Activated B cell treated with CpG ODN at 0.5 μM for 24 hours (primary cell): ENCODE results near the gene GRIK4. TPM values are rescaled to one million over a fixed set of nuclear protein-coding genes. Genes with fewer than 3 reads are reported as not detected.
A peak's percentile ranks its signal among the peaks of the same experiment; 100 is the strongest.

Experiments
- ATAC-seq: fragments of 200-7000 bp; cut with Tn5 transposase; one replicate; pipeline ENCODE4 v1.10.0; 2021; ENCODE audit warnings: low read depth, mild to moderate bottlenecking, moderate library complexity
- CTCF ChIA-PET: fragments of 350-600 bp; sonication (Branson Sonifier 250); formaldehyde crosslinking; loops from one replicate; lab custom pipeline; 2021; ENCODE audit warnings: antibody characterized with exemption; lab: Charles Lee
- POLR2A ChIA-PET: fragments of 350-600 bp; sonication (Branson Sonifier 250); formaldehyde crosslinking; loops from one replicate; lab custom pipeline; 2021; ENCODE audit warnings: antibody characterized with exemption; lab: Charles Lee
- DNase-seq: peaks from one replicate; pipeline ENCODE4 v3.0.0; 2022
- H3K27ac Mint-ChIP-seq: one replicate; pipeline ENCODE4 v1.8.0; 2020; ENCODE audit warnings: mixed read lengths
- H3K27me3 Mint-ChIP-seq: one replicate; pipeline ENCODE4 v1.8.0; 2021; ENCODE audit warnings: mixed read lengths
- H3K36me3 Mint-ChIP-seq: one replicate; pipeline ENCODE4 v1.8.0; 2021; ENCODE audit warnings: low read depth, mixed read lengths
- H3K4me1 Mint-ChIP-seq: one replicate; pipeline ENCODE4 v1.8.0; 2021; ENCODE audit warnings: mixed read lengths
- H3K4me3 Mint-ChIP-seq: one replicate; pipeline ENCODE4 v1.8.0; 2020; ENCODE audit warnings: mild to moderate bottlenecking, mixed read lengths
- H3K9me3 Mint-ChIP-seq: one replicate; pipeline ENCODE4 v1.8.0; 2020; ENCODE audit warnings: mixed read lengths
- intact Hi-C: fragments of 100-400 bp; cut with micrococcal nuclease; formaldehyde crosslinking; loops from one replicate; pipeline ENCODE4 v1.15.1; 2024
- total RNA-seq: library from RNA; stranded (reverse); gene quantifications from 2 replicates; pipeline ENCODE4 v1.2.3, GENCODE V29; 2022
- TF ChIP-seq, protein P1 (sequence below): fragments of 200-600 bp; IDR thresholded peaks from one replicate; pipeline ENCODE4 v1.8.0; 2022; ENCODE audit warnings: antibody characterized with exemption, mild to moderate bottlenecking

The GRIK4 gene
- total RNA-seq, 1 donor from 2014 or later = not detected

DNA sequence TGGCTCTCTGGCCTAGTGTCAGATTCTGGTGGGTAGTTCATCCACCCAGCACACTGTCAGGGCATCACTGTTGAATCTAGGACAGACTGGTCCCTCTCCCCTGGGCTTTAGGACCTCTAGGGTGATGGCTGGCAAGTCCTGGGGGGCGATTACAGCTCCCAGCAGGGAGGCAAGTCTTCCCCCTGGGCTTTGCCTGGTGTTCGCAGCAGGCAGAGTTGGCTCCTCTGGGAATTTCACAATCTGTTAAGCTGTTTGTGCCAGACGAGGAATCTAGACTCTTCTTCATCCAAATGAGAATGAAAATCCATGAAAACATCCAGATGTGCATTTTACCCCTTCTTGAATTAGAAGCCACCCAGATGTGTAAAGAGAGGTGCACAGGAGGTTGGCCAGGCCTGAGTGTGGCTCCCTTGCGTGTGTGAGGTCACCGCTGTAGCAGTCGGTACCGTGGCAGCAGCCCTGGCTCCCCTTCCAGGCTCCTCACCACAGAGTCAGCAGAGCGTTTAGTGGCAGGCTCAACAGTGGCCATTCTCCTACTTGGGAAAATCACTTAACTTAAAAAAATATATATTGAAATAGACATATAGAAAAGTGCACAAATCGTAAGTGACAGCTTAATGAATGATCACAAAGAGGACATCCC lies 412.4 kb downstream of the GRIK4 start:
- ChIA-PET POLR2A (no interaction called here), CTCF (no interaction called here)
- H3K4me1 Mint-ChIP-seq = peaks cover 16% of the 10 kb centered on the region
- ATAC-seq (no peak), DNase-seq (no peak)
- TF ChIP-seq, protein P1, sequence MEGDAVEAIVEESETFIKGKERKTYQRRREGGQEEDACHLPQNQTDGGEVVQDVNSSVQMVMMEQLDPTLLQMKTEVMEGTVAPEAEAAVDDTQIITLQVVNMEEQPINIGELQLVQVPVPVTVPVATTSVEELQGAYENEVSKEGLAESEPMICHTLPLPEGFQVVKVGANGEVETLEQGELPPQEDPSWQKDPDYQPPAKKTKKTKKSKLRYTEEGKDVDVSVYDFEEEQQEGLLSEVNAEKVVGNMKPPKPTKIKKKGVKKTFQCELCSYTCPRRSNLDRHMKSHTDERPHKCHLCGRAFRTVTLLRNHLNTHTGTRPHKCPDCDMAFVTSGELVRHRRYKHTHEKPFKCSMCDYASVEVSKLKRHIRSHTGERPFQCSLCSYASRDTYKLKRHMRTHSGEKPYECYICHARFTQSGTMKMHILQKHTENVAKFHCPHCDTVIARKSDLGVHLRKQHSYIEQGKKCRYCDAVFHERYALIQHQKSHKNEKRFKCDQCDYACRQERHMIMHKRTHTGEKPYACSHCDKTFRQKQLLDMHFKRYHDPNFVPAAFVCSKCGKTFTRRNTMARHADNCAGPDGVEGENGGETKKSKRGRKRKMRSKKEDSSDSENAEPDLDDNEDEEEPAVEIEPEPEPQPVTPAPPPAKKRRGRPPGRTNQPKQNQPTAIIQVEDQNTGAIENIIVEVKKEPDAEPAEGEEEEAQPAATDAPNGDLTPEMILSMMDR = no peak
- no peaks in the 10 kb centered on the region for H3K9me3 Mint-ChIP-seq
- intact Hi-C loops = no loop called here
- H3K27me3 Mint-ChIP-seq = no peaks in the 10 kb centered on the region
- H3K36me3 Mint-ChIP-seq = no peaks in the 10 kb centered on the region
- H3K4me3 Mint-ChIP-seq = no peak overlapping the region
- H3K27ac Mint-ChIP-seq = no peak overlapping the region

DNA sequence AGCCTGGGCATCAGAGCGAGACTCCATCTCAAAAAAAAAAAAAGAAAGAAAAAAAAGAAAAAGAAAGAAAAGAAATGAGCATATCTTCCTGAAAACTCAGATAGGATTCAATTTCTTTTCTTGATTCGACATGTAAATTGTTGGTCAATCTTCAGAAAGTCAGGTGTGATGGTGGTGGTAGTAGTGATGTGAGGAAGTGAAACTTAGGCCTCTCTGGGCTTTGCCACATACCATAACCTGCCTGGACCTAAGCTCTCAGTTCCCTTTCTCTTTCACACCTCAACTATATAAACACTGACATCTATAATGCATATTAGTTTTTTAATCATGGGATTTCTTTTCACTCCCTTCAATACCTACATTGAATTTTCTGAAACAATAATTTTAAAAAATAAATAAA lies 414.4 kb downstream of the GRIK4 start:
- ATAC-seq = peak; percentile 90
- peaks cover 16% of the 10 kb centered on the region for H3K4me1 Mint-ChIP-seq
- TF ChIP-seq, protein P1 = no peak
- peaks cover 3% of the 10 kb centered on the region for H3K27me3 Mint-ChIP-seq
- ChIA-PET CTCF (no interaction called here), POLR2A (no interaction called here)
- no peak overlapping the region for H3K27ac Mint-ChIP-seq
- H3K4me3 Mint-ChIP-seq = no peak overlapping the region
- H3K36me3 Mint-ChIP-seq = no peaks in the 10 kb centered on the region
- no peaks in the 10 kb centered on the region for H3K9me3 Mint-ChIP-seq
- intact Hi-C loops = loop anchor here (5.0 kb wide), 3 partner anchors 96 to 589 kb away; partner anchors contain the start of genes ARHGEF12 and TBCEL
- DNase-seq = no peak

DNA sequence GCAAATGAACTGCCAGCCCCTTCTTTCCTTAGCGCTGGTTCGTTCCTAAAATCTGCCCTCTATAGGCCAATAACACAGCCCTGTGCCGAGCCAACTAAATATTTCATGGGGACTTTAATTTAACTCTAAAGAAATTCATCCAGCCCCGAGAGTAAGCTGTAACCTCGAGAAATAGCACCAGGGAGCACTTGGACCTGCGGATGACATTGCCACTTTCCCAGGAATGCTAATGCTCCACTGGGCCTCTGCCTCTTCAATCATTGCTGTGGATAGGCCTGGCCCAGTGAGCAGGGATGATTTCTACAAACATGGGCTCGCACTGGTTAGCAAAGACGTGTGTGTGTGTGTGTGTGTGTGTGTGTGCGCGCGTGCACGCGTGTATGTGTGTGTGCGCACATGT lies 417.1 kb downstream of the GRIK4 start:
- TF ChIP-seq, protein P1 = no peak
- ChIA-PET CTCF (interaction anchor here (1.6 kb wide), 1 partner anchor 16 kb away, joined by 4 read pairs; no protein-coding TSS in a partner anchor), POLR2A (interaction anchor here (0.7 kb wide), 1 partner anchor 57 kb away, joined by 5 read pairs; no protein-coding TSS in a partner anchor)
- intact Hi-C loops = loop anchor here (5.0 kb wide), 3 partner anchors 94 to 591 kb away; partner anchors contain the start of genes ARHGEF12 and TBCEL
- peaks cover 16% of the 10 kb centered on the region for H3K4me1 Mint-ChIP-seq
- no peaks in the 10 kb centered on the region for H3K9me3 Mint-ChIP-seq
- DNase-seq (no peak), ATAC-seq (no peak)
- no peaks in the 10 kb centered on the region for H3K36me3 Mint-ChIP-seq
- H3K27me3 Mint-ChIP-seq = peaks cover 10% of the 10 kb centered on the region
- H3K4me3 Mint-ChIP-seq = no peak overlapping the region
- no peak overlapping the region for H3K27ac Mint-ChIP-seq

DNA sequence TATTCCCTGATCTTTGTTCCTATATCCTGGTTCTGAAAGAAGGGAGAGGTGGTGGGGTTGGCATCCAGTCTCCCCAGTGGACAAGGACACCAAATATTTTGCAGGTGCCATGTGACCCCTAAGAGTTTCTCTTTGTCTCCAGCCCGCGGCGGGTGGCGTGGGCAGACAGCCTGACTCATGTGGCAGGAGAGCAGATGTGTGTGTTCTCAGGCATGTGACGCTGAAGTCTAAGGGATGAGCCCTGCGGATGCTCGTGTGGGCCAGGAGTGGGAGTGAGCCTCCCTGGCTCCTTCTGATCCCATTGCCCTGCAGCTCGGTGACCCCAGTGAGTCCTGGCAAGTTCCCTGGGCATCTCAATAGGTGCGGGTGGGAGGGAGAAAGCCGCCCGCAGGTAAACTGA lies 417.5 kb downstream of the GRIK4 start:
- CTCF ChIA-PET = interaction anchor here (0.7 kb wide), 1 partner anchor 11 kb away, joined by 3 read pairs; no protein-coding TSS in a partner anchor
- peaks cover 10% of the 10 kb centered on the region for H3K27me3 Mint-ChIP-seq
- TF ChIP-seq, protein P1 = no peak
- no peak for ATAC-seq
- DNase-seq = no peak
- no peak overlapping the region for H3K27ac Mint-ChIP-seq
- intact Hi-C loops = loop anchor here (5.0 kb wide), 3 partner anchors 93 to 592 kb away; partner anchors contain the start of genes ARHGEF12 and TBCEL
- no peaks in the 10 kb centered on the region for H3K36me3 Mint-ChIP-seq
- no peaks in the 10 kb centered on the region for H3K9me3 Mint-ChIP-seq
- peaks cover 16% of the 10 kb centered on the region for H3K4me1 Mint-ChIP-seq
- POLR2A ChIA-PET = no interaction called here
- H3K4me3 Mint-ChIP-seq = no peak overlapping the region

DNA sequence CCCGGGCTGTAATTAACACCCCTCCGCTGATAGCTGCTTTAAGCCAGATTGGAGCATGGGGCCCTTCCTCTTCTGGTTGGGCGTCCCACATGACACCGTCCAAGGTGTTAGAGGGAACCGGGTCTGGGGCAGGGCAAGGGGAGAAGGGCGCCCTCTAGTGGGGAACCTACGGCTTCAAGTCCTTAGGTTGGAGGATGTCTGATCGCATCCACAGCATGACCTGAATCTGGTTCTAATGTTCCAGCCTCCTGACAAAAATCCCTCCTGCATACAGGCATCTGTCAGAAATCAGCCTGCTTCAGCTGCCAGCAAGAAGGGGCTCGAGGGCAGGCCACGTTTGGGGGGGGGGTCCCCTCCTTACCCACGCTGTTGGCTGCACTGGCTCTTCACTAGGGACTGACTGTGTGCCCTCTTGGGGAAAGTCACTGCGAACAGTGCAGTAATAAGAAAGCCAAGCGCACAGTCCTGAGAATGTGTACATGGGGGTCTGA lies 418.2 kb downstream of the GRIK4 start:
- DNase-seq = no peak
- Mint-ChIP-seq H3K36me3 (no peaks in the 10 kb centered on the region), H3K9me3 (no peaks in the 10 kb centered on the region), H3K27ac (no peak overlapping the region), H3K4me3 (no peak overlapping the region), H3K27me3 (peaks cover 16% of the 10 kb centered on the region), H3K4me1 (peaks cover 16% of the 10 kb centered on the region)
- TF ChIP-seq, protein P1 = no peak
- POLR2A ChIA-PET = no interaction called here
- CTCF ChIA-PET = interaction anchor here (0.7 kb wide), 1 partner anchor 12 kb away, joined by 3 read pairs; no protein-coding TSS in a partner anchor
- intact Hi-C loops = loop anchor here (5.0 to 10.0 kb wide), 4 partner anchors 93 to 665 kb away; partner anchors contain the start of genes ARHGEF12 and TBCEL
- no peak for ATAC-seq
